SIG-M5 treated with dmso at 0.1 percent for 504 hours (cell line): ENCODE data around the gene TRAK1.

Source experiments
- DNase-seq: peaks from one replicate; lab custom pipeline; 2025; ENCODE audit not compliant: unreplicated experiment; lab: John Stamatoyannopoulos, UW

Gene TRAK1

GRCh38 chr3:42068303-42069088, 22.7 kb upstream of the TRAK1 start:
- DNase-seq = no peak

- no peak for DNase-seq
Observed at GRCh38 chr3:42070089-42070488, 21.1 kb upstream of the TRAK1 start.

- no peak for DNase-seq
Observed at GRCh38 chr3:42070524-42070923, 20.6 kb upstream of the TRAK1 start.

GRCh38 chr3:42071904-42072812, 19.0 kb upstream of the TRAK1 start:
- DNase-seq = peak; percentile 91

- DNase-seq = no peak
Observed at GRCh38 chr3:42072831-42073301, 18.3 kb upstream of the TRAK1 start.

- DNase-seq = no peak
Observed at GRCh38 chr3:42077785-42078184, 13.4 kb upstream of the TRAK1 start.

- no peak for DNase-seq
Observed at GRCh38 chr3:42078677-42079076, 12.5 kb upstream of the TRAK1 start.

- no peak for DNase-seq
Observed at GRCh38 chr3:42079701-42080452, 11.3 kb upstream of the TRAK1 start.

- peak; percentile 19 for DNase-seq
Observed at GRCh38 chr3:42080453-42080872, 10.7 kb upstream of the TRAK1 start.

- DNase-seq = no peak
Observed at GRCh38 chr3:42081838-42082473, 9.2 kb upstream of the TRAK1 start.

GRCh38 chr3:42084586-42084985, 6.6 kb upstream of the TRAK1 start:
- DNase-seq = no peak

- no peak for DNase-seq
Observed at GRCh38 chr3:42085641-42086376, 5.3 kb upstream of the TRAK1 start.

GRCh38 chr3:42088803-42089530, 2.2 kb upstream of the TRAK1 start:
- DNase-seq = no peak

GRCh38 chr3:42092006-42092405, 849 bp downstream of the TRAK1 start:
- no peak for DNase-seq

- DNase-seq = no peak
Observed at GRCh38 chr3:42094128-42094527, 3.0 kb downstream of the TRAK1 start.

GRCh38 chr3:42094691-42095391, 3.7 kb downstream of the TRAK1 start:
- no peak for DNase-seq

- no peak for DNase-seq
Observed at GRCh38 chr3:42095540-42095939, 4.4 kb downstream of the TRAK1 start.

- DNase-seq = no peak
Observed at GRCh38 chr3:42096796-42097565, 5.8 kb downstream of the TRAK1 start.
